GM12892 (cell line): Measurements from ENCODE around the gene CFAP161.

Experiments used
- POLR2A ChIP-seq: IDR thresholded peaks from 2 replicates; pipeline ENCODE4 v1.6.1; 2011; ENCODE audit warnings: low read depth, low read length, control low read depth
- POLR2AphosphoS5 ChIP-seq: IDR thresholded peaks from 2 replicates; pipeline ENCODE4 v1.6.1; 2011; ENCODE audit warnings: low read depth, low read length, control low read depth

- no peak for TF ChIP-seq POLR2A
- no peak for TF ChIP-seq POLR2AphosphoS5
These were observed 45.5 kb upstream of the CFAP161 start for GRCh38 chr15:81088470-81089013.
